Neuron (in vitro differentiated cells): ENCODE measurements around the gene RETREG2.

Source experiments
- H2AFZ ChIP-seq: one replicate; pipeline ENCODE4 v1.6.1; 2013; ENCODE audit warnings: low read depth, mild to moderate bottlenecking, inconsistent platforms, low read length, moderate library complexity
- H3K27me3 ChIP-seq: one replicate; pipeline ENCODE4 v1.6.1; 2013; ENCODE audit warnings: low read length; ENCODE audit not compliant: insufficient read depth
- H3K36me3 ChIP-seq: one replicate; pipeline ENCODE4 v1.6.1; 2013; ENCODE audit warnings: low read length; ENCODE audit not compliant: insufficient read depth
- H3K4me1 ChIP-seq: one replicate; pipeline ENCODE4 v1.6.1; 2013; ENCODE audit warnings: low read length; ENCODE audit not compliant: insufficient read depth
- H3K4me3 ChIP-seq: 2 replicates; pipeline ENCODE4 v1.5.1; 2013; ENCODE audit warnings: mild to moderate bottlenecking, low read length, moderate library complexity
- H3K9me3 ChIP-seq: one replicate; pipeline ENCODE4 v1.6.1; 2013; ENCODE audit warnings: low read length

The RETREG2 gene

DNA sequence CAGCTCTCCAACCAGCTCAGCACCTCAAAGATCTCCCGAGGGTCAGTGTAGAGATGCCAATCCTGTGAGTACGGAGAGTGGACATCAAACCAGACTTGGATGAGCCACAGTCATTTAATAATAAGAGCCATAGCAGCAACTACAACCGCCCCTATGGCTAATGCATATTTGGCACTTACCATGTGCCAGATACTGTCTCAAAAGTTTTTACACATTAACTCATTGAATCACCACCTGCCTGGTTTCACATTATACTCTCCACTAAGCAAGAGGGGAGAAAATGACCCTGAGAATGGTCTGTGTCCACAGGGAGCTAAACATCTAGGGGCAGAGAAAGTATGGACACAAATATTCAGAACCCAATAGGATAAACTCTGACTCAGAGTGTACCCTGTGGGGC is 3.9 kb upstream of the RETREG2 start:
- H3K27me3 ChIP-seq: no peaks in the 10 kb centered on the region
- H3K9me3 ChIP-seq: no peaks in the 10 kb centered on the region
- peaks cover 23% of the 10 kb centered on the region for H3K36me3 ChIP-seq
- peaks cover 15% of the 10 kb centered on the region for H3K4me1 ChIP-seq
- H3K4me3 ChIP-seq: no peak overlapping the region
- no peak overlapping the region for H2AFZ ChIP-seq

DNA sequence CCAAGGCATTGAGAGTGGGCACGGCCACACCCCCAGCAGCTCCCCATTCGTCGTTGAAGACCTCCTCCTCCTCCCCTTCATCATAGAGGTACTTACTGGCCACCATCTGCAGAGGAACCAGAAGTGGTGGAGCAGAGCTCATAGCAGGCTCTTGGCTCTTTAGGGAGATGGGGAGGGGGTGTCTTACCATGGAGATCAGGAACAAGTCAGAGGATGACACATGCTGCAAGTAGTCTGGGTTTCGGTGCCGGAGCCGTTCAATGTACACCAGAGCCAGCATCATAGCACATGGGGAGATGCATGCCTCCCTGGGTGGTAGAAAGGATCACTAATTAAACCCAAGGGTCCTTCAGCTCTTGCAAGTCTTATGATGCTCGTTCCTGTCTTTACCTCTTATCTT is 3.3 kb upstream of the RETREG2 start:
- Histone ChIP-seq H3K36me3 (peaks cover 27% of the 10 kb centered on the region), H3K9me3 (no peaks in the 10 kb centered on the region), H3K4me3 (no peak overlapping the region), H3K4me1 (peaks cover 21% of the 10 kb centered on the region), H3K27me3 (no peaks in the 10 kb centered on the region), H2AFZ (no peak overlapping the region)

DNA sequence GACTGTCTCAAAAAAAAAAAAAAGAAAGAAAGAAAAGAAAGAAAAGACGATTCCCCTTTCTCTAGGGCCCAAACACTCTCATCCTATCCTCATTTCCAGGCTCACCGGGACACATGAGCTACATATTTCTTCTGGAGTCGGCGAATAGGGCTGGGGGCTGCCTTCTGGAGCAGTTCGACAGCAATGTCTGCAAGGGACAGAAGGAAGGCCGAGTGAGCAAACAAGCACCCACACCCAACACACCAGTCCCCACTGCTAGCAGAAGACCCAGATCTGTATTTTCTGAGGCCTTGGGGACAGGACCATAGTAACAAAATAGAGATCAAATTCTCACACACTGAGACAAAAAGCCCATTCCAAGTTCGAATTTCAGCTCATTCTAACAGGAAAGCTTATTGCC is 2.6 kb upstream of the RETREG2 start:
- peaks cover 21% of the 10 kb centered on the region for H3K4me1 ChIP-seq
- no peak overlapping the region for H2AFZ ChIP-seq
- H3K4me3 ChIP-seq: peak overlapping the region; percentile 73
- no peaks in the 10 kb centered on the region for H3K9me3 ChIP-seq
- H3K36me3 ChIP-seq: peaks cover 33% of the 10 kb centered on the region
- no peaks in the 10 kb centered on the region for H3K27me3 ChIP-seq

GRCh38 chr2:219175928-219176817 is 1.9 kb upstream of the RETREG2 start:
- Histone ChIP-seq H3K27me3 (no peaks in the 10 kb centered on the region), H3K36me3 (peaks cover 40% of the 10 kb centered on the region), H3K9me3 (no peaks in the 10 kb centered on the region), H3K4me3 (peak overlapping the region; percentile 73), H2AFZ (peak overlapping the region; percentile 74), H3K4me1 (peaks cover 21% of the 10 kb centered on the region)

- Histone ChIP-seq H3K9me3 (no peaks in the 10 kb centered on the region), H2AFZ (peak within 1 kb of the TSS; percentile 74), H3K36me3 (peaks cover 46% of the 10 kb centered on the region), H3K27me3 (no peaks in the 10 kb centered on the region), H3K4me3 (peak within 1 kb of the TSS; percentile 73), H3K4me1 (peaks cover 21% of the 10 kb centered on the region)
These were observed 1.1 kb upstream of the RETREG2 start, which contains the start of gene CNPPD1 for GRCh38 chr2:219176818-219177551. Gene CNPPD1 (minus strand): TSS chr2:219176925. CDS start chr2:219176828, 97 bp downstream.

DNA sequence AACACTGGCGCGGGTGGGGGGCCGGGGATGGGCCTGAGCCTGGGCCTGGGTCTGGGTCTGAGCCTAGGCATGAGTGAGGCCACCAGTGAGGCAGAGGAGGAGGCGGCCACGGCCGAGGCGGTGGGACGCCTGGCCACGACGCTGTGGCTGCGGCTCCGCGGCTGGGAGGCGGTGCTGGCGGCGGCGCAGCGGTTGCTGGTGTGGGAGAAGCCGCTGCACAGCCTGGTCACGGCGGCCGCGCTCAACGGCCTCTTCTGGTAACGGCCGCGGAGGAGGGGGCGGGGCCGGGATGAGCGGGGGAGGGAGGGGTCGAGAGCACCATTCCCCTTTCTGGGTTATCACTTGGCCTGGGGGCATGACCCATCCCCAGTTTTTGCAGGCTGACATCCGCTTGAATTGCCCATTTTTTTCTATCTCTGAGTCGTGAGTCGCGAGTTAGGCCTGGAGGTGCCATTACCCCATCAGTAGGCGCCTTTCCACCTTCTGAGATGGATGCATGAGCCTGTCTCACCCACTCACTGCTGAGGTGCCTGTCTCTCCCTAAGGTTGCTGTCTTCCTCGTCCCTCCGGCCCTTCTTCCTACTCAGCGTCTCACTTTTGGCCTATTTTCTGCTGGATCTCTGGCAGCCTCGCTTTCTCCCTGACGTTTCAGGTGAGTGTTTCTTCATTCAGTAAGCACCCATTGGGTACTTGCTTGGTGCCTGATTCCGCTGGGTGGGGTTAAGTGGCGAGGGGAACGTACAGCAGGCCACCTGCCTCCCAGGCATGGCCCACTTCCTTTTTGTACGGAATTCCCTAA is 501 bp downstream of the RETREG2 start:
- Histone ChIP-seq H3K4me1 (peaks cover 21% of the 10 kb centered on the region), H3K9me3 (no peaks in the 10 kb centered on the region), H3K4me3 (peak overlapping the region; percentile 73), H3K36me3 (peaks cover 53% of the 10 kb centered on the region), H2AFZ (peak overlapping the region; percentile 13), H3K27me3 (no peaks in the 10 kb centered on the region)

- H3K27me3 ChIP-seq: no peaks in the 10 kb centered on the region
- H3K9me3 ChIP-seq: no peaks in the 10 kb centered on the region
- H3K4me3 ChIP-seq: peak overlapping the region; percentile 73
- peaks cover 21% of the 10 kb centered on the region for H3K4me1 ChIP-seq
- H2AFZ ChIP-seq: no peak overlapping the region
- peaks cover 50% of the 10 kb centered on the region for H3K36me3 ChIP-seq
These were observed 1.8 kb downstream of the RETREG2 start for GRCh38 chr2:219179601-219180465.

GRCh38 chr2:219180961-219181360 is 2.9 kb downstream of the RETREG2 start:
- H2AFZ ChIP-seq: no peak overlapping the region
- peaks cover 15% of the 10 kb centered on the region for H3K4me1 ChIP-seq
- H3K4me3 ChIP-seq: no peak overlapping the region
- H3K36me3 ChIP-seq: peaks cover 48% of the 10 kb centered on the region
- no peaks in the 10 kb centered on the region for H3K9me3 ChIP-seq
- H3K27me3 ChIP-seq: no peaks in the 10 kb centered on the region

- Histone ChIP-seq H3K4me1 (peaks cover 12% of the 10 kb centered on the region), H3K36me3 (peaks cover 48% of the 10 kb centered on the region), H2AFZ (no peak overlapping the region), H3K4me3 (no peak overlapping the region), H3K27me3 (no peaks in the 10 kb centered on the region), H3K9me3 (no peaks in the 10 kb centered on the region)
These were observed 3.5 kb downstream of the RETREG2 start for GRCh38 chr2:219181531-219181930.

GRCh38 chr2:219182331-219183150 is 4.5 kb downstream of the RETREG2 start:
- Histone ChIP-seq H3K4me1 (peaks cover 12% of the 10 kb centered on the region), H3K9me3 (no peaks in the 10 kb centered on the region), H3K27me3 (no peaks in the 10 kb centered on the region), H3K36me3 (peaks cover 48% of the 10 kb centered on the region), H2AFZ (no peak overlapping the region), H3K4me3 (no peak overlapping the region)

GRCh38 chr2:219183151-219183772 is 5.2 kb downstream of the RETREG2 start:
- H3K4me3 ChIP-seq: no peak overlapping the region
- peaks cover 48% of the 10 kb centered on the region for H3K36me3 ChIP-seq
- H3K9me3 ChIP-seq: no peaks in the 10 kb centered on the region
- no peak overlapping the region for H2AFZ ChIP-seq
- H3K27me3 ChIP-seq: no peaks in the 10 kb centered on the region
- peaks cover 12% of the 10 kb centered on the region for H3K4me1 ChIP-seq
